Stimulated activated CD4-positive, alpha-beta T cell treated with anti-CD3 and anti-CD28 coated beads, Interleukin-15, amount 100 ng/mL, for 1 hour (primary cell): ENCODE data around the gene ABCA7.
A peak's percentile ranks its signal among the peaks of the same experiment; 100 is the strongest.

Experiments
- DNase-seq, 2 donors: peaks; one replicate each; pipeline ENCODE4 v3.0.0-alpha.2; 2020; ENCODE audit warnings: low read depth in 1 of 2, low spot score in 1 of 2

Gene ABCA7

DNA sequence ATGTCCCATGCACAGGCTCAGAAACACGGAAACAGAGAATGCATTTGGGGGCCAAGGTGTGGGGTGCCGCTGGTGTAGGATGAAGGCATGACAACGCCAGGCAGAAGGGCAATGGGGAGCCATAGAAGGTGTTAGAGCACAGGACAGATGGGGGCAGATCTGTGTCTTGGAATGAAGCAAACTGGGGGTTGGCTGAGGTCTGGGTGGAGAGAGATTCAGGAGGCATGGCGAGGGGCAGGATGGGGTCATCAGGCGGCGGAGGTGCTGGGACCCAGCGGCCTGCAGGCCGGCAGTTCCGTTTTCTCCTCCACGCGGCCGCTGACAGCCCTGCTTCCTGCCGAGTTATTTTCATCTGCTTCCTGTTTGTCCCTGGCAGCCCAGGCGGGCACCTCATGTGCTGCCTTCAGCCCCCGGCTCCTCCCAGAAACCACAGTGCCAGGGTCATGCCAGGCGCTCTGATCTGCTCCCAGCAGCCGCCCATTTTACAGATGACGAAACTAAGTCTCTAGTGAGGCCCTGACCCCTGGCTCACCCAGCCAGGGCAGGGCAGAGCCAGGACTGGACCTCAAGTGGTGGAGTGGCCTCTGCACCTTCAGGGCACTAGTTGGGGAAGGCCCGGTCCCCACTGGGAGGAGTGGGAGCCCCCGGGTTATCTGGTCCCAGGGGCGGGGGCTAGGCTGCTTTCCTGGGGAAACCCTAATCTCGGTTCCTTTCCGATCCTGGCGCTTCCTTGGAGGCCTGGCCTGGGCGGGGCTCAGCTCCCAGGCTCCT is 29.3 kb downstream of the ABCA7 start:
- DNase-seq, result peak in 1 of 2 donors; percentile 55

- no peak for DNase-seq
These were observed 30.6 kb downstream of the ABCA7 start for GRCh38 chr19:1070576-1070930.

GRCh38 chr19:1070931-1071791 is 31.3 kb downstream of the ABCA7 start:
- no peak for DNase-seq

DNA sequence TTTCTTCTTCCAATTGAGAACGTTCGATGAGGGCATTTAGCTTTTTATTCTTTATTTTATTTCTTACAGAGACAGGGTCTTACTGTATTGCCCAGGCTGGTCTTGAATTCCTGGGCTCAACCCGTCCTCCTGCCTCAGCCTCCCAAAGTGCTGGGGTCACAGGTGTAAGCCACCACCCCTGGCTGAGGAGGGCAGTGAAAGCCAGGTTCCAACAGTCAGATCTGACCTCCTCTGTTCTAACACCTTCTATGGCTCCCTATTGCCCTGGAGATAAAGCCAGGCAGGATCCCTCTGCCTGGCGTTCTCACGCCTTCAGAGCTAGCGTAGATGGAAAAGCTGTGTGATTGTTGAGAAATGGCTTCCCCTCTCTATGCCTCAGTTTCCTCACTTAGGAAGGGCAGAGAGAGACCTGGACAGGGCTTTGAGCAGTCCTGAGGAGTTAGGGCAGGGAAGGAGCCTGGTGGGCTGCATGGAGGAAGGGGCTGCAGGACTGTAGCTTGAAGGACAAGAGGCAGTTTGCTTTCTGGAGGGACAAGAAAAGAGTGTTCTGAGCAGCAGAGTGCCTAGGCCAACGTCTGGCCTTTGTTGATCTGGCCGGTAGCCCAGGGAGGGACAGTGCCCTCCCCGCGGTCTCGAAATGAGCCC is 32.6 kb downstream of the ABCA7 start:
- no peak for DNase-seq

GRCh38 chr19:1073063-1073955 is 33.4 kb downstream of the ABCA7 start:
- no peak for DNase-seq

GRCh38 chr19:1073956-1074517 is 34.1 kb downstream of the ABCA7 start:
- DNase-seq, result no peak

DNA sequence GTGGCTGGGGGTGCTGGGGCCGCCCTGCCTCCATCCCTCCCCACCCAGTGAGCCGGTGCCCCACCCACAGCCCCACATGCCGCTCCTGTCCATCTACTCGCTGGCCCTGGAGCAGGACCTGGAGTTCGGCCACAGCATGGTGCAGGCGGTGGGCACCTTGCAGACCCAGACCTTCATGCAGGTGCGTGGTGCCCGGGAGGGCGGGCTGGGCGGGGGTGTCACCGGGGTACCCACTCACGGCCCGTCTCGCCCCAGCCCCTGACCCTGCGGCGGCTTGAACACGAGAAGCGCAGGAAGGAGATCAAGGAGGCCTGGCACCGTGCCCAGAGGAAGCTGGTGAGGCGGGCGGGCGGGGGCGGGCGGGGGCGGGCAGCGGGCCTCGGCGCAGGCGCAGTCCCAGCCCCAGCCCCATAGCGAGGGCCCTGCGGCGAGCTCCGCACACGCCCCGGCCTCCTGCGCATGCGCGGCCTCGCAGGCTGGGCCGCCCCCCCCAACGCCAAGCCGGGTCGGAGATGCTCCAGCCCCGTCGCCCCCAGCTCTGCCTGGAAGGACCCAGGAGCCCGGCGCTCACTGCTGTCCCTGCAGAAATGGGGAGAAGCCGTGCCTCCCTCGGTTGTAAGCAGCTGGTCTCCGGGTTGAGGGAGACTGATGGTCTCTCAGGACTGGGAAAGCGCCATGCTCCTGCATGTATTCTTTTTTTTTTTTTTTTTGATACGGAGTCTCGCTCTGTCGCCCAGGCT is 34.8 kb downstream of the ABCA7 start:
- peak; percentile 75 to 93 for DNase-seq

DNA sequence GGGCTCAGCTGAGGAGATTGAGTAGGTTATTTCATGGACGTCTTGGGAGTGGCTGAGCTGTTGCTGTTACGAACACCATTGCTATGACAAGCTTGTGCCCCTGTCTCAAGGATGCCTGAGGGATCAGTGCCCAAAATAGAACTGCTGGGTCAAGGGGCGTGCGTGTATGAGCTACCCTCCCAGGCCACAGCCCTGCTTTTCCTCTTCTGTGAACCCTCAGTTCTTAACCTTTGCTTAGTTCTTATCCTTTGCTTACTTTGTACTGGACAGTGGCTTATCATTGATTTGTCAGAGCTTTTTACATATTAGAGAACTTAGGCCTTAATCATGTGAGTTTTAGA is 36.1 kb downstream of the ABCA7 start:
- no peak for DNase-seq

DNA sequence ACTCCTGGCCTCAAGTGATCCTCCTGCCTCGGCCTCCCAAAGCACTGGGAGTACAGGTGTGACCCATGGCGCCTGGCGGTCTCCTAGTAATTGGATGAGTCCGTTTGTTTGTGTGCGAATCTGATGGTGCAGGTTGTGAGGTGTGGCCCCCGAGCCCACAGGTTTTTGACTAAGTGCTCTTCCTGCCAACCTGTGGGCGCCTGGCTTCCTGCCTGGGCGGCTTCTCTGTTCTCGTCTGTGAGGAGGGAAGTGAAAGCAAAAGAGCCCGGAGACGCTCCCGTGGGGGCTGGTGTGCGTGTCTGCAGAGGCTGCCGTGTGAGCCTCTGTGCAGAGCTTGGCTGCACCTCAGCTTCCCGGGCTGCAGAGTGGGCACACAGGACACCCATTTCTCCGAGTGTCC is 37.0 kb downstream of the ABCA7 start:
- peak; percentile 84 to 85 for DNase-seq

DNA sequence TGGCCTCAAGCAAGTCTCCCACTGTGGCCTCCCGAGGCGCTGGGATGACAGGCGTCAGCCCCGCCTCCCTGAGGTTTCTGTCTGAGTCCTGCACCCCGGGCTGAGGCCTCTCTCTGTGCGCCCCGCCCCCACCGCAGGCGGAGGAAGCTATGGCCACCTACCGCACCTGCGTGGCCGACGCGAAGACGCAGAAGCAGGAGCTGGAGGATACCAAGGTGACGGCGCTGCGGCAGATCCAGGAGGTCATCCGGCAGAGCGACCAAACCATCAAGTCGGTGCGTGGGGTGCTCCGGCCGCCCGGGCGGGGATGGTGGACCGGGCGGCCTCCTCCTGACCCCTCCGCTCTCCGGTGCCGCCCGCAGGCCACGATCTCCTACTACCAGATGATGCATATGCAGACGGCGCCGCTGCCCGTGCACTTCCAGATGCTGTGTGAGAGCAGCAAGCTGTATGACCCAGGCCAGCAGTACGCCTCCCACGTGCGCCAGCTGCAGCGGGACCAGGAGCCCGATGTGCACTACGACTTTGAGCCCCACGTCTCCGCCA is 39.7 kb downstream of the ABCA7 start:
- peak in 1 of 2 donors; percentile 60 for DNase-seq

GRCh38 chr19:1080360-1081161 is 40.7 kb downstream of the ABCA7 start:
- no peak for DNase-seq

DNA sequence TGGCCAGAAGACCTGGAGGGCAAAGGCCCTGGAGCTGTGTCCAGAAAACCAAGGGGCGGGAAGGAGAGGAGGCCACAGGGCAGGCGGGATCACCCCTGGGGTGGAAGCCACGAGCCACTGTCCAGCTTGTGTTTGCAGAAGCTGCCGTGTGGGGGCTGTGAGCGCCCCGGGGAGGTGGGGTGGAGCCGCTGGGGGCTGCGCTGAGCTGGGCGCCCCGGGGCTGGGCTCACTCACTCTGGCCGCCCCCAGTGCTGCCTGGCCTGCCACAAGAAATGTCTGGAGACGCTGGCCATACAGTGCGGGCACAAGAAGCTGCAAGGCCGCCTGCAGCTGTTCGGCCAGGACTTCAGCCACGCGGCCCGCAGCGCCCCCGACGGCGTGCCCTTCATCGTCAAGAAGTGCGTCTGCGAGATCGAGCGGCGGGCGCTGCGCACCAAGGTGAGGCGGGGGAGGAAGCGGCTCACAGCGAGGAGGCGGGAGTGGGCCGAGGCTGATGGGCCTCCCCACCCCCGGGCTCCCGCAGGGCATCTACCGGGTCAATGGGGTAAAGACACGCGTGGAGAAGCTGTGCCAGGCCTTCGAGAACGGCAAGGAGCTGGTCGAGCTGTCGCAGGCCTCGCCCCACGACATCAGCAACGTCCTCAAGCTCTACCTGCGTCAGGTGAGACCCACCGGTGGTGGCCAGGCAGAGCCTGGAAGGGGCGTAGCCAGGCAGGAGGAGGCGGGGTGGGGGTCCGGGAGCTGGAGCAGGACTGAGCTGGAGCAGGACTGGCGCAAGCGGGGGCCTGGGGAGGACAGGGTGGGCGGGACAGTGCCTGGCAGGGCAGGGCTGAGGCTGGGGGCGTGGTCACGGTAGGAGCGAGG is 41.6 kb downstream of the ABCA7 start:
- DNase-seq, result no peak

DNA sequence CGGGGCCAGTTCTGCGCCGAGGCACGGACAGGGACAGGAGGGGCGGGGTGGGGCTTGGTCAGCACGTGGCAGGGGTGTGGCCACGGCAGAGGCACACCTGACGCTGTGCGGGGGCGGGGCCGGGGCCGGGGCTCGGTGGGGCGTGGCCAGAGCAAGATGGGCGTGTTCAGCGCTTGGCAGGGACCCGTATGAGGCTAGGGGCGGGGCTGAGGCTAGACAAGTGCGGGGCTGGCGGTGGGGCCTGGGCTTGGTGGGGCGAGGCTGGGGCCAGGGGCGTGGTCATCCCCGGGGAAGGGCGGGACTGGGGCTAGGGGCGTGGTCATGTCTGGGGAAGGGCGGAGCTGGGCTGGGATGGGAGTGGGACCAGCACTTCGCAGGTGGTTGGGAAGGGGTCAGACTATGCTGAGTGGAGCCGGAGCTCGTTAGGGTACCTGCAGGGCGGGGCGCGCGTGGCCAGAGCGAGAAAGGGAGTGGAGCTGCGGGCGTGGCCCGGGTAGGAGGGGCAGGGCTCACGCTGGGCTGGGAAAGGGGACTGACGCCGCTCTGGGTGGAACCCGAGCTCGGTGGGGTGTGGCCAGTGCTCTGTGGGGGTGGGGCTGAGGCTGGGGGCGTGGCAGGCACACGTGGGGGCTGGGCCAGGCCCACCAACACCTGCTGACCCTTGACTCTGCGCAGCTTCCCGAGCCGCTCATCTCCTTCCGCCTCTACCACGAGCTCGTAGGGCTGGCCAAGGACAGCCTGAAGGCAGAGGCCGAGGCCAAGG is 42.4 kb downstream of the ABCA7 start:
- DNase-seq, result peak; percentile 60 to 70

GRCh38 chr19:1082928-1083816 is 43.3 kb downstream of the ABCA7 start:
- no peak for DNase-seq

DNA sequence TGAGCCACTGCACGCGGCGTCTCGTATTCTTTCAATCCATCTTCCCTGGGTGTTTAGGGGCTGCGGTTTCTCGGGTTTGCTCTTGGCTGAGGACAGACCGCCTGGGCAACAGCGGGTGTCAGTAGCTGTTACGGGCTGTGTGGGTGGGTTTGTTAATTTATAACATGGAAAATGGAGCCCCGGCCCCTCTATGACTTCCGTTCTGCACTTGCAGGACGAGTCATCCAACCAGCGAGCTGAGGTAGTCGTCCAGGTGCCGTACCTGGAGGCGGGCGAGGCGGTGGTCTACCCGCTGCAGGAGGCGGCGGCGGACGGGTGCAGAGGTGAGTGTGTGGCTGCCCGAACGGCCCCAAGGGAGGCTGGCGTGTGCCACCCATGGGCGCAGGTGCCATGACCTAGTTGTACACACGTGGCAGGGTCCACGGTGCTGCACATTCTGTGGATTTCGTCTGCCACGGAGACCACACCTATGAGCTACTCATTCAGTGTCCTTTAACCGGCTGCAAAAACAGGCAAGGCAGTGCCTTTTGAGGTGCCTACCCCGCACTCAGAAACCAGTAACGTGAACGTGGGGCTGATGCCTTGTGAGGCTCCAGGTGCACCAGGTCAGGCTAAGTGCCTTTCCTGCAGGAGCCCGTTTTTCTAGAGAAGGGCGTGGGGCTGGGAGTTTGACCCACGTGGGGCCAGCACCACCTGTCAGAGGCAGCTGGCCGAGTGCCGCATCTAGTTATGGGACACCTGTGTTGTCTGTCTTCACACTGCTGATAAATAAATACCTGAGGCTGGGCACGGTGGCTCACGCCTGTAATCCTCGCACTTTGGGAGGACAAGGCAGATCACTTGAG is 44.3 kb downstream of the ABCA7 start:
- DNase-seq, result no peak
